KOPT-K1 (cell line): ENCODE measurements around the gene ETF1.
"Not testable (repeated sequence)": the region's sequence is repeated elsewhere in the genome, so short reads cannot be mapped to it uniquely, and the experiment has no call there.

Experiments used
- H3K27ac ChIP-seq: fragments of 200-600 bp; sonication (generic); 2 replicates; pipeline ENCODE4 v1.5.1; 2016; ENCODE audit warnings: antibody characterized with exemption, mild to moderate bottlenecking, low read depth, low read length; ENCODE audit not compliant: poor library complexity, severe bottlenecking
- H3K36me3 ChIP-seq: fragments of 200-600 bp; sonication (generic); 2 replicates; pipeline ENCODE4 v1.5.1; 2017; ENCODE audit warnings: antibody characterized with exemption, mild to moderate bottlenecking, low read length, moderate library complexity; ENCODE audit not compliant: insufficient read depth
- H3K9me3 ChIP-seq: fragments of 200-600 bp; sonication (generic); 2 replicates; pipeline ENCODE4 v1.5.1; 2017; ENCODE audit warnings: antibody characterized with exemption, low read length, mild to moderate bottlenecking; ENCODE audit not compliant: insufficient read depth, poor library complexity, severe bottlenecking

The ETF1 gene

GRCh38 chr5:138491669-138492559, 51.1 kb downstream of the ETF1 start:
- Histone ChIP-seq H3K36me3 (no peaks in the 10 kb centered on the region), H3K27ac (peak overlapping the region; percentile 45), H3K9me3 (no peaks in the 10 kb centered on the region)

DNA sequence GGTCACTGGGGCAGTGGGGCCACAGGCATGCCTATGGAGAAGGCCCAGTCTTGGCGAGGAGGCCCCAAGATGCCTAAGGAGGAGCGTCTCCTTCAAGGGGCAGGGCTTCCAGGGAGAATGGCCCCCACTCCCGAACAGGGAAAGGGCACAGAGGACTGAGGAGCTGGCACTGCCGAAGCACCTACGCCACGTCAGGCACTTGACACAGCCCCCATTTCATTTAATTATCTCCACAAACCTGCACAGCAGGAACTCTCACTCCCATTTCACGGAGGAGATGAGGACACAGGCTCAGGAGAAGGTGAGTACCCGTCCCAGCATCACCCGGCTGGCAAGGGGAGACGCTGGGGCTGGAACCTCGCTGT, 51.8 kb downstream of the ETF1 start:
- Histone ChIP-seq H3K27ac (no peak overlapping the region), H3K9me3 (no peaks in the 10 kb centered on the region), H3K36me3 (no peaks in the 10 kb centered on the region)

DNA sequence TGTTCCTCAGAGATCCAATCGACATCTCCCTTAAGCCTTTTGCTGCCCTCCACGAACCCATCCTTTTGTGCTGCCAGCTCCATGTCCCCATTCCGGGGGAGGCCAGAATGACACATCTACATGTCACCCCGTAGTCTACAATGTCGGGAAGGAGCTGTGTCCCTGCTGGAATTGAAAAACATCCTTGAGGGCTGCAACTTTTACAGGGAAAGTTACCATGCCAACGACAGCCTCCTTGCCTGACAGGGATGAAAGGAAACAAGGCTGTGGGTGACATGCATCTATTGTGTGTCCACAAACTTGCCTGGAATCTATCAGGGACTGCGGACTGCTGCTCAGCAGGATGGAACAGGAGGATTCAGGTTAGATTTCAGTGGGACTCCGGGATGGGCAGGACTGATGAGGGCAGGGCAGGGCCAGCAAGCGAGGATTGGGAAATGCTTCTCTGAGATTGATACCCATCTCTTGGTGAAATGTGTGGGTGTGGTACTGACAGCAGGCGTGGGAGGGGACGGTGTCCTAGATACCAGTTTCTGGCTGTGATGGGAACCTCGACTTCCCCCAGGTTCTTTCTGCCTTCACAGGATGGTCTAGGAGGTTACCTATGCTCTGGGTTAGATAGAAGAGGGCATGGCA, 52.3 kb downstream of the ETF1 start:
- Histone ChIP-seq H3K36me3 (no peaks in the 10 kb centered on the region), H3K27ac (no peak overlapping the region), H3K9me3 (no peaks in the 10 kb centered on the region)

DNA sequence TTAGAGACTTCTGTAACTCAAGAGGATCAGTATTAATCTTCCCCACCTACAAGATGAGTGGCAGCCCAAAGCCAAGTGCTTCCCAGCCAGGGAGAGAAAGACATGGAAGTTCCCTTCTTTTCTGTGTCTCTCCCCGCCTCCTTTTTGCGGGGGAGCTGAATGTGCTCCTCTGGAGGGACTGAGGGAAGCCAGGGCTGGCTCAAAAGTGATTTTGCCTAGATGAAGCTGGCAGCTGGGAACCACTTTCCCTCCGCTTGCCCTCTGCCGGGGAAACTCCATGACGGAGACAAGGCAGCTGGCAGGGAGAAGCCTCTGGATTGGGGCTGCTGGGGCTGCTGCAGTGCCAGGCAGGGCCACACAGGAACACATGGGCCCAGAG, 53.4 kb downstream of the ETF1 start:
- Histone ChIP-seq H3K9me3 (no peaks in the 10 kb centered on the region), H3K27ac (no peak overlapping the region), H3K36me3 (no peaks in the 10 kb centered on the region)

DNA sequence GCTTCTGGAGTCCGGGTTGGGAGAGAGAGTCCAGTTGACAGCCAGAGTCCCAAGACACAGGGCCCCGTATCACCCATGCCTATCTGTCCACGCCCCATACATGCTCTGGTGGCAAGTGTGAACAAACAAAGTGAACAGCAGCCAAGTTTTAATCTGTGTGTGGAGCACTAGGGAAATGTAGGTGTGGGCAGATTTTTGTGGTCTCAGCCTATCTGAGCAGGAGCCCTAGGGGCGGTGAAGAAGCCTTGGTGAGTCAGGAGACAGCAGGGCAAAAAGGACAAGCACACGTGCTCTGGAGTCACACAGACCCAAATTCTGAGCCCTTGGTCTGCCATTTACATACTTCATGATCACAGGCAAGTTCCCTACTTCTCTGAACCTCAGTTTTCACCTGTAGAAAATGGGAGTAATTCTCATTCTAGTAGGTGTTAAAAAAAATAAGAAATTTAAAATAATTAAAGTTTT, 54.5 kb downstream of the ETF1 start:
- no peak overlapping the region for H3K27ac ChIP-seq
- H3K9me3 ChIP-seq: no peaks in the 10 kb centered on the region
- no peaks in the 10 kb centered on the region for H3K36me3 ChIP-seq

GRCh38 chr5:138482638-138483037, 60.4 kb downstream of the ETF1 start:
- H3K36me3 ChIP-seq: no peaks in the 10 kb centered on the region
- no peak overlapping the region for H3K27ac ChIP-seq
- H3K9me3 ChIP-seq: no peaks in the 10 kb centered on the region

- Histone ChIP-seq H3K27ac (no peak overlapping the region), H3K9me3 (no peaks in the 10 kb centered on the region), H3K36me3 (no peaks in the 10 kb centered on the region)
Measured at GRCh38 chr5:138476918-138477317, 66.1 kb downstream of the ETF1 start.

GRCh38 chr5:138473151-138473550, 69.9 kb downstream of the ETF1 start:
- not testable (repeated sequence) for H3K27ac ChIP-seq, H3K9me3 ChIP-seq, H3K36me3 ChIP-seq

- Histone ChIP-seq H3K27ac (no peak overlapping the region), H3K36me3 (peaks cover 6% of the 10 kb centered on the region; the same call in 1 of the 2 replicates), H3K9me3 (no peaks in the 10 kb centered on the region)
Measured at GRCh38 chr5:138472353-138472752, 70.7 kb downstream of the ETF1 start.

GRCh38 chr5:138471052-138471361, 72.0 kb downstream of the ETF1 start:
- H3K27ac ChIP-seq: no peak overlapping the region
- H3K36me3 ChIP-seq: peaks cover 11% of the 10 kb centered on the region; the same call in 1 of the 2 replicates
- H3K9me3 ChIP-seq: no peaks in the 10 kb centered on the region

GRCh38 chr5:138470322-138471051, 72.5 kb downstream of the ETF1 start:
- H3K27ac ChIP-seq: no peak overlapping the region
- no peaks in the 10 kb centered on the region for H3K9me3 ChIP-seq
- peaks cover 11% of the 10 kb centered on the region; the same call in 1 of the 2 replicates for H3K36me3 ChIP-seq

DNA sequence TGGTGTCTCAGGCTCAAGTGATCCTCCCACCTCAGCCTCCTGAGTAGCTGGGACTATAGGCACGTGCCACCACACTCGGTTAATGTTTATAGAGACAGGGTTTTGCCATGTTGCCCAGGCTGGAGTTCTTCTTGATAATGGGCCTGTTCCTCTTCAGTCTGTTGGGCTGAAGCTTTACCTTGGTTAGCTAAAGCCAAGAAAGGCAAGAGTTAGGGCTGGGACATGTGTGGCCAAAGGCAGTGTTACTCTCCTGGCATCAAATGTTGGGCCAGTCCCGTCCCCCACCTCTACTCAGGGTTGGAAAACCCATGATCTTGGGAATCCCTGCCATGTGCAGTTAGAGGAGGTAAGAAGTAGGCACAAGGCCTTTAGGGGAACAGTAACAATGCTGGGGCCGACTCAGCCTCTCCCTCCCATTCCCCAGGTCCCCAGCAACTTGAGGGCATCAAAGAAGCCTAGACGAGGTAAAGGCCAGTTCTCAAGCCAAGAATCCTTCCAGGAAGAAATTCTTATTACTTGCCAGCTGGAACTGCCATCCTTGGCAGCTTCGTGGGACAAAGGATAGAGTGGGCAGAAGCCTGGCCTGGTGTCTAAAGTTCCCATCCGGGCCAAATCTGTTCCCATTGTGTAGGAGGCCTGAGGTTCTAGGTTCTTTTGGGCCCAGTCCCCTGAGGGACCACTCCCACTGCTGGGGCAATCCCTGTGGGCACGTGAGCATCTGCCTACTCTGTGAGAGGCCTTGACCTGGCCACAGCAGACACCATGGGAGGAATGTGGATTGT, 73.3 kb downstream of the ETF1 start:
- Histone ChIP-seq H3K36me3 (peaks cover 11% of the 10 kb centered on the region; the same call in 1 of the 2 replicates), H3K27ac (no peak overlapping the region), H3K9me3 (no peaks in the 10 kb centered on the region)

DNA sequence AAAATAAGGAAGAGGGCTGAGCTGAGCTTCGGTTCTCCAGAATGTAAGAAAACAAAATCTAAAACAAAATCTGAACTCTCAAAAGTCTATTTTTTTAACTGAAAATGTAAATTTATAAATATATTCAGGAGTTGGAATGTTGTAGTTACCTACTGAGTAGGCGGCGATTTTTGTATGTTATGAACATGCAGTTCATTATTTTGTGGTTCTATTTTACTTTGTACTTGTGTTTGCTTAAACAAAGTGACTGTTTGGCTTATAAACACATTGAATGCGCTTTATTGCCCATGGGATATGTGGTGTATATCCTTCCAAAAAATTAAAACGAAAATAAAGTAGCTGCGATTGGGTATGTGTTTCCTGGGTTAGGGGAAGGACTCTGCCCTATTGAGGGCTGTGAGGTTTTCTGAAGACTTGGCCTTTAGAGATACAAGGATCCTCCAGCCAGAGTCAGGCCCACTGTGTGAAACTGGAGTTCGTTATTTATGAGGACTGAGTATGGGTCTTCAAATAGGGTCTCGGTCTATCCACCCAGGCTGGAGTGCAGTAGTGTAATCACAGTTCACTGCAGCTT, 74.0 kb downstream of the ETF1 start:
- Histone ChIP-seq H3K36me3 (peaks cover 11% of the 10 kb centered on the region; the same call in 1 of the 2 replicates), H3K9me3 (no peaks in the 10 kb centered on the region), H3K27ac (no peak overlapping the region)

DNA sequence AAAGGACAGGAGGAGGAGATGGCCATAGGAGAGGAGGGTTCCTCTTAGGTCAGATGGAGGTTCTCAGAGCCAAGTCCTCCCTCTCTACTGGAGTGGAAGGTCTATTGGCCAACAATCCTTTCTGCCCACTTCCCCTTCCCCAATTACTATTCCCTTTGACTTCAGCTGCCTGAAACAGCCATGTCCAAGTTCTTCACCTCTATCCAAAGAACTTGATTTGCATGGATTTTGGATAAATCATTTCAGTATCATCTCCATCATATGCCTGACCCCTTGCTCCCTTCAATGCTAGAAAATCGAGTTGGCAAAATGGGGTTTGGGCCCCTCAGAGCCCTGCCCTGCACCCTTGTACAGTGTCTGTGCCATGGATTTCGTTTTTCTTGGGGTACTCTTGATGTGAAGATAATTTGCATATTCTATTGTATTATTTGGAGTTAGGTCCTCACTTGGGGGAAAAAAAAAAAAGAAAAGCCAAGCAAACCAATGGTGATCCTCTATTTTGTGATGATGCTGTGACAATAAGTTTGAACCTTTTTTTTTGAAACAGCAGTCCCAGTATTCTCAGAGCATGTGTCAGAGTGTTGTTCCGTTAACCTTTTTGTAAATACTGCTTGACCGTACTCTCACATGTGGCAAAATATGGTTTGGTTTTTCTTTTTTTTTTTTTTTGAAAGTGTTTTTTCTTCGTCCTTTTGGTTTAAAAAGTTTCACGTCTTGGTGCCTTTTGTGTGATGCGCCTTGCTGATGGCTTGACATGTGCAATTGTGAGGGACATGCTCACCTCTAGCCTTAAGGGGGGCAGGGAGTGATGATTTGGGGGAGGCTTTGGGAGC, 74.7 kb downstream of the ETF1 start:
- Histone ChIP-seq H3K27ac (no peak overlapping the region), H3K36me3 (peaks cover 11% of the 10 kb centered on the region; the same call in 1 of the 2 replicates), H3K9me3 (no peaks in the 10 kb centered on the region)
